OCI-LY3 (cell line): ENCODE measurements around the gene DENND1C.

Experiments used
- EZH2phosphoT487 ChIP-seq: fragments of 200-600 bp; shearing (Covaris generic); IDR thresholded peaks from 2 replicates; pipeline ENCODE4 v1.6.1; 2018; ENCODE audit warnings: antibody characterized with exemption, mixed run types, low read depth
- TF ChIP-seq, protein P1 (sequence below): fragments of 200-600, 300-600 bp; sonication (generic); IDR thresholded peaks from 2 replicates; pipeline ENCODE4 v1.5.1; 2014; ENCODE audit warnings: antibody characterized with exemption, low read length, low read depth

DNA sequence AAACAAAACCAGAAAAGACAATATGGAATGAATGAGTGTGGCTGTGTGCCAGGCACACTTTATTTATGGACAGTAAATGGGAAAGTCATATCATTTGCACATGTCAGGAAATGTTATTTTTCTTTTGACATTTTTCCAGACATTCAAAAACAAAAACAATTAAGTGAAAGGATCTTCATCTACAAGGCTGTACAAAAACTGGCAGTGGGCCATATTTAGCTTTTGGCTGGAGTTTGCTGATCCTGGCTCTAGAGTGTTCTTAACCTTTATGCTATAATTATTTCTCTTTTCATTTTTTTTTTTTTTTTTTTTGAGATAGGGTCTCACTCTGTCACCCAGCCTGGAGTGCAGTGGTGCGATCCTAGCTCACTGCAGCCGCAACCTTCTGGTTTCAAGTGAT, 42.7 kb upstream of the DENND1C start:
- TF ChIP-seq, protein P1, sequence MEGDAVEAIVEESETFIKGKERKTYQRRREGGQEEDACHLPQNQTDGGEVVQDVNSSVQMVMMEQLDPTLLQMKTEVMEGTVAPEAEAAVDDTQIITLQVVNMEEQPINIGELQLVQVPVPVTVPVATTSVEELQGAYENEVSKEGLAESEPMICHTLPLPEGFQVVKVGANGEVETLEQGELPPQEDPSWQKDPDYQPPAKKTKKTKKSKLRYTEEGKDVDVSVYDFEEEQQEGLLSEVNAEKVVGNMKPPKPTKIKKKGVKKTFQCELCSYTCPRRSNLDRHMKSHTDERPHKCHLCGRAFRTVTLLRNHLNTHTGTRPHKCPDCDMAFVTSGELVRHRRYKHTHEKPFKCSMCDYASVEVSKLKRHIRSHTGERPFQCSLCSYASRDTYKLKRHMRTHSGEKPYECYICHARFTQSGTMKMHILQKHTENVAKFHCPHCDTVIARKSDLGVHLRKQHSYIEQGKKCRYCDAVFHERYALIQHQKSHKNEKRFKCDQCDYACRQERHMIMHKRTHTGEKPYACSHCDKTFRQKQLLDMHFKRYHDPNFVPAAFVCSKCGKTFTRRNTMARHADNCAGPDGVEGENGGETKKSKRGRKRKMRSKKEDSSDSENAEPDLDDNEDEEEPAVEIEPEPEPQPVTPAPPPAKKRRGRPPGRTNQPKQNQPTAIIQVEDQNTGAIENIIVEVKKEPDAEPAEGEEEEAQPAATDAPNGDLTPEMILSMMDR: no peak
- TF ChIP-seq EZH2phosphoT487: no peak
